ENCODE measurements around the gene CDK19. TPM values are rescaled to one million over a fixed set of nuclear protein-coding genes. Genes with fewer than 3 reads are reported as not detected.
A peak's percentile ranks its signal among the peaks of the same experiment; 100 is the strongest.

The CDK19 gene
- total RNA-seq, 1 experiment from 2014 or later = 11.7 TPM

DNA sequence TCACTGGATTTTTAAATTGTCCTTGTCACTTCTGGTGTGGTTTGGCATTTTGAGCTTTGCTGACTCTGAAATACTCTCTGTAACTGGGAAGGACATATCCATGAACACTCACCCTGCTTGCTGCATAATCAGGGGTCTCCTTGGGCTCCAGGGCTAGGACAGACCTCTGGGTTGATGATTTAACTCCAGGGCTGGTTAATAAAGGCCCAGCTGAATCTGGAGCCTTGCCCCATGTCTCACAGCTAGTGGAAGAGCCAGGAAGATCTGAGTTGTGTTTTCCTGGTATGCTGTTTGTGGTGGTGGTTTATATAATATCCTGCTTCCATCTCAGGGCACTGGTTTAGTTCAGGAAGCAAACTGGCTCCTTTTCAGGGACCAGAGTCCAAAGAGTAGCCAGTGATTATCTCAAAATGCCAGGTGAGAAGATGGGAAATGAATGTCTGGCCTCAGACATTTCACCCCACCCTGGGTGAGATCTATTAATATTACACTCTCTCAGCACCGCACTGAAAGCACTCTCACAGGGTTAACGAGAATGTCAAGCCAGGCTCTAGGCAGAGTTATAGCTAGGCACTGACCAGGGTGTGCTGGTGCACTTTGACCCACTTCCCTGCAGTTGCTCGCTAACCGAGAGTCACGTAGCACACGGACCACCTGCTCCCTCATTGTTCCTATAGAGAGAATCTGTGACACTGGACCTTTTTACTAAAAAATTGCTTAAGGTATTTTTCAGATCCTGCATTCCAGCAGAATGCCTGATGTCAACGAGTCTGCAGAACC lies 248.7 kb downstream of the CDK19 start (continued):
- TF ChIP-seq, protein P1, sequence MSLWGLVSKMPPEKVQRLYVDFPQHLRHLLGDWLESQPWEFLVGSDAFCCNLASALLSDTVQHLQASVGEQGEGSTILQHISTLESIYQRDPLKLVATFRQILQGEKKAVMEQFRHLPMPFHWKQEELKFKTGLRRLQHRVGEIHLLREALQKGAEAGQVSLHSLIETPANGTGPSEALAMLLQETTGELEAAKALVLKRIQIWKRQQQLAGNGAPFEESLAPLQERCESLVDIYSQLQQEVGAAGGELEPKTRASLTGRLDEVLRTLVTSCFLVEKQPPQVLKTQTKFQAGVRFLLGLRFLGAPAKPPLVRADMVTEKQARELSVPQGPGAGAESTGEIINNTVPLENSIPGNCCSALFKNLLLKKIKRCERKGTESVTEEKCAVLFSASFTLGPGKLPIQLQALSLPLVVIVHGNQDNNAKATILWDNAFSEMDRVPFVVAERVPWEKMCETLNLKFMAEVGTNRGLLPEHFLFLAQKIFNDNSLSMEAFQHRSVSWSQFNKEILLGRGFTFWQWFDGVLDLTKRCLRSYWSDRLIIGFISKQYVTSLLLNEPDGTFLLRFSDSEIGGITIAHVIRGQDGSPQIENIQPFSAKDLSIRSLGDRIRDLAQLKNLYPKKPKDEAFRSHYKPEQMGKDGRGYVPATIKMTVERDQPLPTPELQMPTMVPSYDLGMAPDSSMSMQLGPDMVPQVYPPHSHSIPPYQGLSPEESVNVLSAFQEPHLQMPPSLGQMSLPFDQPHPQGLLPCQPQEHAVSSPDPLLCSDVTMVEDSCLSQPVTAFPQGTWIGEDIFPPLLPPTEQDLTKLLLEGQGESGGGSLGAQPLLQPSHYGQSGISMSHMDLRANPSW (CRISPR knock-in tag; conservative IDR thresholded peaks at IDR 0.05; ENCODE audit: low read depth) = no peak
- TF ChIP-seq, protein P2, sequence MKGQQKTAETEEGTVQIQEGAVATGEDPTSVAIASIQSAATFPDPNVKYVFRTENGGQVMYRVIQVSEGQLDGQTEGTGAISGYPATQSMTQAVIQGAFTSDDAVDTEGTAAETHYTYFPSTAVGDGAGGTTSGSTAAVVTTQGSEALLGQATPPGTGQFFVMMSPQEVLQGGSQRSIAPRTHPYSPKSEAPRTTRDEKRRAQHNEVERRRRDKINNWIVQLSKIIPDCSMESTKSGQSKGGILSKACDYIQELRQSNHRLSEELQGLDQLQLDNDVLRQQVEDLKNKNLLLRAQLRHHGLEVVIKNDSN (CRISPR knock-in tag; IDR thresholded peaks at IDR 0.05) = no peak
- TF ChIP-seq JAZF1 (CRISPR knock-in tag; IDR thresholded peaks at IDR 0.05) (no peak), JUN (CRISPR knock-in tag; IDR thresholded peaks at IDR 0.05) (no peak), GABPB1 (CRISPR knock-in tag; IDR thresholded peaks at IDR 0.05) (no peak)
- TF ChIP-seq, protein P3, sequence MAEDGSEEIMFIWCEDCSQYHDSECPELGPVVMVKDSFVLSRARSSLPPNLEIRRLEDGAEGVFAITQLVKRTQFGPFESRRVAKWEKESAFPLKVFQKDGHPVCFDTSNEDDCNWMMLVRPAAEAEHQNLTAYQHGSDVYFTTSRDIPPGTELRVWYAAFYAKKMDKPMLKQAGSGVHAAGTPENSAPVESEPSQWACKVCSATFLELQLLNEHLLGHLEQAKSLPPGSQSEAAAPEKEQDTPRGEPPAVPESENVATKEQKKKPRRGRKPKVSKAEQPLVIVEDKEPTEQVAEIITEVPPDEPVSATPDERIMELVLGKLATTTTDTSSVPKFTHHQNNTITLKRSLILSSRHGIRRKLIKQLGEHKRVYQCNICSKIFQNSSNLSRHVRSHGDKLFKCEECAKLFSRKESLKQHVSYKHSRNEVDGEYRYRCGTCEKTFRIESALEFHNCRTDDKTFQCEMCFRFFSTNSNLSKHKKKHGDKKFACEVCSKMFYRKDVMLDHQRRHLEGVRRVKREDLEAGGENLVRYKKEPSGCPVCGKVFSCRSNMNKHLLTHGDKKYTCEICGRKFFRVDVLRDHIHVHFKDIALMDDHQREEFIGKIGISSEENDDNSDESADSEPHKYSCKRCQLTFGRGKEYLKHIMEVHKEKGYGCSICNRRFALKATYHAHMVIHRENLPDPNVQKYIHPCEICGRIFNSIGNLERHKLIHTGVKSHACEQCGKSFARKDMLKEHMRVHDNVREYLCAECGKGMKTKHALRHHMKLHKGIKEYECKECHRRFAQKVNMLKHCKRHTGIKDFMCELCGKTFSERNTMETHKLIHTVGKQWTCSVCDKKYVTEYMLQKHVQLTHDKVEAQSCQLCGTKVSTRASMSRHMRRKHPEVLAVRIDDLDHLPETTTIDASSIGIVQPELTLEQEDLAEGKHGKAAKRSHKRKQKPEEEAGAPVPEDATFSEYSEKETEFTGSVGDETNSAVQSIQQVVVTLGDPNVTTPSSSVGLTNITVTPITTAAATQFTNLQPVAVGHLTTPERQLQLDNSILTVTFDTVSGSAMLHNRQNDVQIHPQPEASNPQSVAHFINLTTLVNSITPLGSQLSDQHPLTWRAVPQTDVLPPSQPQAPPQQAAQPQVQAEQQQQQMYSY (CRISPR knock-in tag; IDR thresholded peaks at IDR 0.05) = no peak
- TF ChIP-seq, protein P4, sequence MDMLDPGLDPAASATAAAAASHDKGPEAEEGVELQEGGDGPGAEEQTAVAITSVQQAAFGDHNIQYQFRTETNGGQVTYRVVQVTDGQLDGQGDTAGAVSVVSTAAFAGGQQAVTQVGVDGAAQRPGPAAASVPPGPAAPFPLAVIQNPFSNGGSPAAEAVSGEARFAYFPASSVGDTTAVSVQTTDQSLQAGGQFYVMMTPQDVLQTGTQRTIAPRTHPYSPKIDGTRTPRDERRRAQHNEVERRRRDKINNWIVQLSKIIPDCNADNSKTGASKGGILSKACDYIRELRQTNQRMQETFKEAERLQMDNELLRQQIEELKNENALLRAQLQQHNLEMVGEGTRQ (CRISPR knock-in tag; IDR thresholded peaks at IDR 0.05) = no peak

DNA sequence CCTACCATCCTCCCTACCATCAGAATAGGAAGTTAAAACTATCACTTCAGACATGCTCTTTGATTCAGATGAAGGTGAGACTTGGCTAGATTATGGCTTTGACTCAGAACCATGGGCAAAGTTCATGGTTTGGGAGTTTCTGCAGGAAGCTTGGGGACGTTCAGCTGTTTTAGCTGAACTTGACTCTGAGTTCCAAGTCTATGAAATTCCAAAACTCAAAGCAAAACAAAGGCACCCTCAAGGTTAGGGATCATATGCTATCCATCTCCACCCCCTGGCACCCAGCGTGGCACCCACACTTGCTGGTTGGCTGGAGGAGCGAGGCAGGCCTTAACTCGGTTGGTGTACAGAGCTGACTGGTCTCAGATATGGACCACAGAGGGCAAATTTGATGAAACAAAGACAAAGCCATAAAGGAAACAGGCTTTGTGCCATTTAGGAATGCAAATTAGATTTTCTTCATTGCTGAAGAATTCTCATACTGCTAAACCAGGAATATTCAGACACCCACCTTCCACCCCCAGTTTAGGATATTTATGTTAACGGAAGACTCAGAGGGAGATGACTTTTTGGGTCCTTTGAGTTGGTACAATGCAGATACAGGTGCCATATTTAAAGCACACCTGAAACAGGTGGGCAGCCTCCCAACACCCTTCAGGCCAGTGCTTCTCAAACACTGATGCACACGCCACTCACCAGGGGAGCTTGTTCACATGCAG lies 250.4 kb downstream of the CDK19 start:
- Mint-ChIP-seq H3K27ac (no peak overlapping the region), H3K36me3 (no peaks in the 10 kb centered on the region), H3K9me3 (peaks cover 10% of the 10 kb centered on the region), H3K4me3 (no peak overlapping the region), H3K4me1 (peaks cover 14% of the 10 kb centered on the region), H3K27me3 (ENCODE audit: low read depth) (peaks cover 22% of the 10 kb centered on the region)
- ChIA-PET POLR2A (no interaction called here), CTCF (no interaction called here)
- DNase-seq (ENCODE audit: low spot score) = no peak
- TF ChIP-seq FOXP1 (CRISPR knock-in tag; IDR thresholded peaks at IDR 0.05; ENCODE audit: borderline replicate concordance) (no peak), ZNF671 (CRISPR knock-in tag; IDR thresholded peaks at IDR 0.05) (no peak)
- ATAC-seq = no peak

DNA sequence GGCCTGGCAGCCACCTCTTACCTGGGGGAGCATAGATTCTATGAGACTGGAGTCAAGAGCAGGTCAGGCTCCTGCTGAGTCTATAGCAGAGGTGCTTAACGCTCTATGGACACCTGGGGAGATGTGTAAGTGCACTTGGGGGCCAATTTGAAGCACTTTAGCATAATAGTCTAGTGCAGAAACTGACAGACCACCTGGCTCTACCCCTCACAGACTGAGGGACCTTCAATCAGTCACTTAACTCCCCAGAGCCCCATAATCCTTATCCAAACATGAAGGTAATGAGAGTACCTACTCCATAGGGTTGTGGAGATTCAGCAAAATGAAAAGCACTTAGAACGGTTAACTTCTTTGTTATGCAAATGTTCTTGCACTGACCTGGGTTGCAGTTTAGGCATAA lies 251.6 kb downstream of the CDK19 start:
- Mint-ChIP-seq H3K4me1 (peaks cover 14% of the 10 kb centered on the region), H3K27ac (no peak overlapping the region), H3K27me3 (ENCODE audit: low read depth) (peaks cover 22% of the 10 kb centered on the region), H3K9me3 (peaks cover 10% of the 10 kb centered on the region), H3K4me3 (no peak overlapping the region), H3K36me3 (no peaks in the 10 kb centered on the region)
- peak; percentile 38; the same call in 1 of the 2 replicates for ATAC-seq
- CTCF ChIA-PET = no interaction called here
- no peak for DNase-seq (ENCODE audit: low spot score)
- POLR2A ChIA-PET = no interaction called here
- TF ChIP-seq GTF2I (CRISPR knock-in tag; conservative IDR thresholded peaks at IDR 0.05) = no peak
- TF ChIP-seq, protein P5, sequence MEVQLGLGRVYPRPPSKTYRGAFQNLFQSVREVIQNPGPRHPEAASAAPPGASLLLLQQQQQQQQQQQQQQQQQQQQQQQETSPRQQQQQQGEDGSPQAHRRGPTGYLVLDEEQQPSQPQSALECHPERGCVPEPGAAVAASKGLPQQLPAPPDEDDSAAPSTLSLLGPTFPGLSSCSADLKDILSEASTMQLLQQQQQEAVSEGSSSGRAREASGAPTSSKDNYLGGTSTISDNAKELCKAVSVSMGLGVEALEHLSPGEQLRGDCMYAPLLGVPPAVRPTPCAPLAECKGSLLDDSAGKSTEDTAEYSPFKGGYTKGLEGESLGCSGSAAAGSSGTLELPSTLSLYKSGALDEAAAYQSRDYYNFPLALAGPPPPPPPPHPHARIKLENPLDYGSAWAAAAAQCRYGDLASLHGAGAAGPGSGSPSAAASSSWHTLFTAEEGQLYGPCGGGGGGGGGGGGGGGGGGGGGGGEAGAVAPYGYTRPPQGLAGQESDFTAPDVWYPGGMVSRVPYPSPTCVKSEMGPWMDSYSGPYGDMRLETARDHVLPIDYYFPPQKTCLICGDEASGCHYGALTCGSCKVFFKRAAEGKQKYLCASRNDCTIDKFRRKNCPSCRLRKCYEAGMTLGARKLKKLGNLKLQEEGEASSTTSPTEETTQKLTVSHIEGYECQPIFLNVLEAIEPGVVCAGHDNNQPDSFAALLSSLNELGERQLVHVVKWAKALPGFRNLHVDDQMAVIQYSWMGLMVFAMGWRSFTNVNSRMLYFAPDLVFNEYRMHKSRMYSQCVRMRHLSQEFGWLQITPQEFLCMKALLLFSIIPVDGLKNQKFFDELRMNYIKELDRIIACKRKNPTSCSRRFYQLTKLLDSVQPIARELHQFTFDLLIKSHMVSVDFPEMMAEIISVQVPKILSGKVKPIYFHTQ (CRISPR knock-in tag; IDR thresholded peaks at IDR 0.05) = no peak
- TF ChIP-seq, protein P6, sequence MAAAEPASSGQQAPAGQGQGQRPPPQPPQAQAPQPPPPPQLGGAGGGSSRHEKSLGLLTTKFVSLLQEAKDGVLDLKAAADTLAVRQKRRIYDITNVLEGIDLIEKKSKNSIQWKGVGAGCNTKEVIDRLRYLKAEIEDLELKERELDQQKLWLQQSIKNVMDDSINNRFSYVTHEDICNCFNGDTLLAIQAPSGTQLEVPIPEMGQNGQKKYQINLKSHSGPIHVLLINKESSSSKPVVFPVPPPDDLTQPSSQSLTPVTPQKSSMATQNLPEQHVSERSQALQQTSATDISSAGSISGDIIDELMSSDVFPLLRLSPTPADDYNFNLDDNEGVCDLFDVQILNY (CRISPR knock-in tag; IDR thresholded peaks at IDR 0.05) = no peak
- TF ChIP-seq CBFB (CRISPR knock-in tag; IDR thresholded peaks at IDR 0.05; ENCODE audit: low read depth) = no peak
- TF ChIP-seq, protein P7, sequence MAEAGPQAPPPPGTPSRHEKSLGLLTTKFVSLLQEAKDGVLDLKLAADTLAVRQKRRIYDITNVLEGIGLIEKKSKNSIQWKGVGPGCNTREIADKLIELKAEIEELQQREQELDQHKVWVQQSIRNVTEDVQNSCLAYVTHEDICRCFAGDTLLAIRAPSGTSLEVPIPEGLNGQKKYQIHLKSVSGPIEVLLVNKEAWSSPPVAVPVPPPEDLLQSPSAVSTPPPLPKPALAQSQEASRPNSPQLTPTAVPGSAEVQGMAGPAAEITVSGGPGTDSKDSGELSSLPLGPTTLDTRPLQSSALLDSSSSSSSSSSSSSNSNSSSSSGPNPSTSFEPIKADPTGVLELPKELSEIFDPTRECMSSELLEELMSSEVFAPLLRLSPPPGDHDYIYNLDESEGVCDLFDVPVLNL (CRISPR knock-in tag; IDR thresholded peaks at IDR 0.05; ENCODE audit: borderline replicate concordance, low read depth) = no peak
- TF ChIP-seq, protein P8, sequence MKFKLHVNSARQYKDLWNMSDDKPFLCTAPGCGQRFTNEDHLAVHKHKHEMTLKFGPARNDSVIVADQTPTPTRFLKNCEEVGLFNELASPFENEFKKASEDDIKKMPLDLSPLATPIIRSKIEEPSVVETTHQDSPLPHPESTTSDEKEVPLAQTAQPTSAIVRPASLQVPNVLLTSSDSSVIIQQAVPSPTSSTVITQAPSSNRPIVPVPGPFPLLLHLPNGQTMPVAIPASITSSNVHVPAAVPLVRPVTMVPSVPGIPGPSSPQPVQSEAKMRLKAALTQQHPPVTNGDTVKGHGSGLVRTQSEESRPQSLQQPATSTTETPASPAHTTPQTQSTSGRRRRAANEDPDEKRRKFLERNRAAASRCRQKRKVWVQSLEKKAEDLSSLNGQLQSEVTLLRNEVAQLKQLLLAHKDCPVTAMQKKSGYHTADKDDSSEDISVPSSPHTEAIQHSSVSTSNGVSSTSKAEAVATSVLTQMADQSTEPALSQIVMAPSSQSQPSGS (CRISPR knock-in tag; IDR thresholded peaks at IDR 0.05; ENCODE audit: borderline replicate concordance, low read depth) = no peak
- TF ChIP-seq ZNF416 (CRISPR knock-in tag; IDR thresholded peaks at IDR 0.05) = no peak

Measured in WTC11 (cell line).